Measurements from ENCODE around the gene TRIP13.
"Not testable (repeated sequence)": the region's sequence is repeated elsewhere in the genome, so short reads cannot be mapped to it uniquely, and the experiment has no call there.

- not testable (repeated sequence) for TF ChIP-seq POLR2A, POLR2AphosphoS5 (IDR thresholded peaks at IDR 0.05; ENCODE audit: low read depth, low read length)
Measured at GRCh38 chr5:853416-854090, 39.1 kb upstream of the TRIP13 start.
